PC-3 (cell line): ENCODE results near the gene SBSN.

Experiments used
- CTCF ChIP-seq: fragments of 300-600 bp; sonication (generic); conservative IDR thresholded peaks from 2 replicates; pipeline ENCODE4 v1.5.1; 2017; ENCODE audit warnings: antibody characterized with exemption, low read depth, mild to moderate bottlenecking, low read length
- EZH2 ChIP-seq: fragments of 300-600 bp; sonication (generic); IDR thresholded peaks from one replicate; pipeline ENCODE4 v1.6.1; 2017; ENCODE audit warnings: antibody characterized with exemption, mild to moderate bottlenecking, low read length; ENCODE audit not compliant: unreplicated experiment
- EZH2phosphoT487 ChIP-seq: fragments of 300-600 bp; sonication (generic); IDR thresholded peaks from 2 replicates; pipeline ENCODE4 v1.6.1; 2018; ENCODE audit warnings: mild to moderate bottlenecking, antibody characterized with exemption, low read length, borderline replicate concordance

- TF ChIP-seq CTCF (no peak), EZH2 (no peak), EZH2phosphoT487 (no peak)
Observed at GRCh38 chr19:35562336-35562735, 34.2 kb upstream of the SBSN start.
